Measurements from ENCODE around the gene SLC47A1.

GRCh38 chr17:19555746-19556145 lies 22.1 kb downstream of the SLC47A1 start:
- TF ChIP-seq CTCF (IDR thresholded peaks at IDR 0.05; ENCODE audit: low read depth, low read length) (no peak), POLR2A (IDR thresholded peaks at IDR 0.05; ENCODE audit: extremely low read depth, insufficient read length) (no peak)

All from NB4 (cell line).